GM12878 (cell line): ENCODE measurements around the gene GZF1. TPM values are rescaled to one million over a fixed set of nuclear protein-coding genes. Genes with fewer than 3 reads are reported as not detected.

ENCODE experiments used
- ATAC-seq: fragments of 200-7000 bp; cut with Tn5 transposase; 3 replicates; pipeline ENCODE4 v1.9.1; 2020; ENCODE audit warnings: mild to moderate bottlenecking, moderate library complexity
- BruUV-seq: library from RNA; stranded (reverse); fragments of 400-500 nt; replicated peaks from 2 replicates; lab custom pipeline; 2021; lab: Mats Ljungman, UMichigan
- CTCF ChIA-PET: fragments of 300-600 bp; sonication (Branson Sonifier 250); formaldehyde crosslinking; extraction: SDS; loops from one replicate; lab custom pipeline; 2021; ENCODE audit warnings: inconsistent platforms; lab: Yijun Ruan, JAX
- POLR2A ChIA-PET: fragments of 350-600 bp; formaldehyde crosslinking; extraction: SDS; loops from one replicate; lab custom pipeline; 2021; ENCODE audit warnings: inconsistent platforms; lab: Charles Lee
- RAD21 ChIA-PET: fragments of 300-600 bp; sonication (Branson Sonifier 250); formaldehyde crosslinking; loops from one replicate; lab custom pipeline; 2023; ENCODE audit warnings: antibody characterized with exemption; ENCODE audit not compliant: unreplicated experiment; lab: Charles Lee
- SMC1A ChIA-PET: fragments of 300-600 bp; sonication (Branson Sonifier 250); formaldehyde crosslinking; loops from one replicate; lab custom pipeline; 2023; ENCODE audit not compliant: unreplicated experiment, uncharacterized antibody; lab: Charles Lee
- DNase-seq: peaks from one replicate; pipeline ENCODE4 v3.0.0-alpha.2; 2011; ENCODE audit warnings: low read depth, low spot score
- FAIRE-seq: peaks from 3 replicates; lab custom pipeline; 2011; peaks lifted over from hg19 to GRCh38; lab: Jason Lieb, UNC
- H2AFZ ChIP-seq: 2 replicates; pipeline ENCODE4 v1.6.0; 2011; ENCODE audit warnings: low read depth, low read length, control low read depth; ENCODE audit not compliant: control insufficient read depth
- H3K27ac ChIP-seq: 2 replicates; pipeline ENCODE4 v1.5.1; 2011; ENCODE audit warnings: control low read depth; ENCODE audit not compliant: control insufficient read depth, insufficient read depth
- H3K27me3 ChIP-seq, 2 experiments: replicated peaks in 1 of 2; 2 replicates each; pipeline versions ENCODE4 v1.6.0 to v1.6.1; 2011; ENCODE audit warnings: low read length in 1 of 2; ENCODE audit not compliant: control insufficient read depth in 2 of 2, insufficient read depth in 2 of 2
- H3K36me3 ChIP-seq, 2 experiments: 2 replicates each; pipeline ENCODE4 v1.5.1; 2011; ENCODE audit warnings: low read length in 1 of 2; ENCODE audit not compliant: control insufficient read depth in 2 of 2, insufficient read depth in 2 of 2
- H3K4me1 ChIP-seq: 2 replicates; pipeline ENCODE4 v1.6.1; 2011; ENCODE audit warnings: mild to moderate bottlenecking, low read length, moderate library complexity, mixed read lengths; ENCODE audit not compliant: control insufficient read depth, insufficient read depth
- H3K4me2 ChIP-seq: 2 replicates; pipeline ENCODE4 v1.6.0; 2011; ENCODE audit warnings: control low read depth; ENCODE audit not compliant: control insufficient read depth, insufficient read depth
- H3K4me3 ChIP-seq: fragments of 200-600 bp; sonication (generic); 2 replicates; pipeline ENCODE4 v1.5.1; 2016
- H3K79me2 ChIP-seq: 2 replicates; pipeline ENCODE4 v1.6.0; 2011; ENCODE audit warnings: low read length; ENCODE audit not compliant: control insufficient read depth, insufficient read depth
- H3K9ac ChIP-seq: 2 replicates; pipeline ENCODE4 v1.8.0; 2011; ENCODE audit warnings: low read length, control low read depth, mixed read lengths; ENCODE audit not compliant: control insufficient read depth, insufficient read depth
- H3K9me3 ChIP-seq: replicated peaks from 3 replicates; pipeline ENCODE4 v1.5.1; 2011; ENCODE audit warnings: mild to moderate bottlenecking, low read length; ENCODE audit not compliant: control insufficient read depth, insufficient read depth
- H4K20me1 ChIP-seq: 2 replicates; pipeline ENCODE4 v1.6.0; 2011; ENCODE audit not compliant: control insufficient read depth, insufficient read depth
- BCLAF1 ChIP-seq: fragments of 450-650 bp; IDR thresholded peaks from 2 replicates; pipeline ENCODE4 v1.6.1; 2017; ENCODE audit warnings: antibody characterized with exemption, mild to moderate bottlenecking, moderate library complexity
- CBX5 ChIP-seq: sonication (generic); IDR thresholded peaks from 2 replicates; pipeline ENCODE4 v1.6.1; 2016; ENCODE audit warnings: low read depth, moderate library complexity, mild to moderate bottlenecking, inconsistent platforms
- ELK1 ChIP-seq: IDR thresholded peaks from 2 replicates; pipeline ENCODE4 v1.6.1; 2012; ENCODE audit warnings: low read depth, low read length, improper control_type of control experiment
- ETV6 ChIP-seq, 2 experiments: fragments of 450-650 bp in 1 of 2; IDR thresholded peaks in 1 of 2; conservative IDR thresholded peaks in 1 of 2; 2 replicates each; pipeline ENCODE4 v1.6.1; 2014; ENCODE audit warnings: antibody characterized with exemption in 1 of 2, borderline replicate concordance in 1 of 2, low read depth in 1 of 2, mild to moderate bottlenecking in 1 of 2, moderate library complexity in 1 of 2
- FOXM1 ChIP-seq: IDR thresholded peaks from 2 replicates; pipeline ENCODE4 v1.6.1; 2012; ENCODE audit warnings: low read depth, mild to moderate bottlenecking, inconsistent platforms, low read length, moderate library complexity
- POLR2A ChIP-seq: IDR thresholded peaks from 2 replicates; pipeline ENCODE4 v1.6.1; 2011; ENCODE audit warnings: low read depth, mild to moderate bottlenecking, low read length
- SMARCA5 ChIP-seq: fragments of 450-650 bp; IDR thresholded peaks from 2 replicates; pipeline ENCODE4 v1.6.1; 2017; ENCODE audit warnings: mild to moderate bottlenecking
- SP1 ChIP-seq: IDR thresholded peaks from one replicate; pipeline ENCODE4 v1.6.1; 2011; ENCODE audit warnings: low read depth, low read length
- SREBF2 ChIP-seq: IDR thresholded peaks from 2 replicates; pipeline ENCODE4 v1.6.1; 2012; ENCODE audit warnings: mild to moderate bottlenecking, low read length
- ZBTB4 ChIP-seq: fragments of 450-650 bp; formaldehyde crosslinking; IDR thresholded peaks from 2 replicates; pipeline ENCODE4 v1.4.0; 2022; ENCODE audit warnings: mild to moderate bottlenecking, moderate library complexity
- ZNF217 ChIP-seq: fragments of 450-650 bp; IDR thresholded peaks from 2 replicates; pipeline ENCODE4 v1.6.1; 2017; ENCODE audit warnings: antibody characterized with exemption, mild to moderate bottlenecking
- WGBS: methylation state at CpG from one replicate; pipeline ENCODE4 v1.1.6; 2016; ENCODE audit warnings: low lambda C conversion rate; ENCODE audit not compliant: insufficient replicate concordance, insufficient coverage; ENCODE audit errors: missing lambda C conversion rate; 5-methylcytosine and 5-hydroxymethylcytosine counted together
- in situ Hi-C: fragments of 300-500 bp; cut with MboI; formaldehyde crosslinking; loops from 9 replicates; pipeline ENCODE4 v1.14.3; 2018; ENCODE audit warnings: mixed read lengths
- intact Hi-C: fragments of 100-400 bp; cut with micrococcal nuclease; formaldehyde crosslinking; loops from one replicate; pipeline ENCODE4 v1.14.2; 2022; ENCODE audit not compliant: unreplicated experiment
- polyA plus RNA-seq, 11 experiments: library from polyadenylated mRNA; depleted of rRNA in 4 of 11; unstranded in 6 of 11; stranded (reverse) in 5 of 11; fragments of >200 nt; fragmentation: Nextera tagmentation in 4 of 11; fragmentation: Illumina TruSeq in 1 of 11; extraction: Ambion mirVana in 4 of 11; extraction: Trizol in 1 of 11; gene quantifications; 1 replicate in 1 of 11; 2 replicates in 10 of 11; pipeline versions ENCODE4 v1.2.1 to v1.2.3, GENCODE V29; 2011 to 2016; ENCODE audit warnings: inconsistent platforms in 2 of 11, missing spikeins in 2 of 11, low read depth in 1 of 11
- total RNA-seq, 4 experiments: library from RNA; depleted of rRNA in 3 of 4; stranded (reverse); fragments of >200 nt in 3 of 4; fragmentation: Illumina TruSeq in 1 of 4; extraction: Trizol in 1 of 4; gene quantifications; 2 replicates each; pipeline versions ENCODE4 v1.2.1 to v1.2.3, GENCODE V29; 2013 to 2021

GZF1 gene
- total and polyA plus RNA-seq, 10 of the 15 experiments (the other 5 are each of a cell fraction or from before 2014, with no cell fraction given) = 2.2 to 19.5 (median 9.7) TPM

GRCh38 chr20:23370274-23370673 lies 8.3 kb downstream of the GZF1 start (continued):
- TF ChIP-seq BCLAF1 = no peak
- TF ChIP-seq ETV6 (conservative IDR thresholded peaks at IDR 0.05 in 1 of 2, IDR thresholded peaks at IDR 0.05 in 1 of 2; ENCODE audit: borderline replicate concordance in 1 of 2, low read depth in 1 of 2) = no peak

- H3K27me3 ChIP-seq = no peaks in the 10 kb centered on the region
- FAIRE-seq (no peak), ATAC-seq (no peak), DNase-seq (no peak)
- ChIA-PET POLR2A (interaction anchor here (0.8 kb wide), 1 partner anchor 10 kb away, joined by 3 read pairs; no protein-coding TSS in a partner anchor), CTCF (interaction anchor here (1.1 to 1.2 kb wide), 3 partner anchors 11 to 76 kb away, joined by 3 to 4 read pairs (median 4); no protein-coding TSS in a partner anchor), SMC1A (interaction anchor here (1.4 kb wide), 1 partner anchor 21 kb away, joined by 3 read pairs; no protein-coding TSS in a partner anchor), RAD21 (no interaction called here)
- H3K4me3 ChIP-seq = no peak overlapping the region
- H3K9ac ChIP-seq = no peak overlapping the region
- in situ Hi-C loops = loop anchor here (25.0 kb wide), 2 partner anchors 1691 to 1891 kb away; partner anchors contain the start of gene ACSS1
- H3K27ac ChIP-seq = no peak overlapping the region
- TF ChIP-seq ZNF217 (no peak), POLR2A (no peak), SP1 (no peak), FOXM1 (no peak), CBX5 (no peak), SREBF2 (no peak), SMARCA5 (no peak), ZBTB4 (CRISPR knock-in tag) (no peak), ELK1 (no peak)
- no peaks in the 10 kb centered on the region for H3K9me3 ChIP-seq
- H3K79me2 ChIP-seq = peaks cover 19% of the 10 kb centered on the region
- no peaks in the 10 kb centered on the region for H4K20me1 ChIP-seq
- intact Hi-C loops = no loop called here
- no TSS peak for BruUV-seq
- 80% methylated on average over 3 of the region's 3 CpGs for WGBS
- no peak overlapping the region for H3K4me2 ChIP-seq
- H3K36me3 ChIP-seq = peaks cover 13 to 35% of the 10 kb centered on the region in 2 experiments
- peaks cover 10% of the 10 kb centered on the region for H3K4me1 ChIP-seq
- no peak overlapping the region for H2AFZ ChIP-seq
Measured at GRCh38 chr20:23370873-23371272, 8.9 kb downstream of the GZF1 start.
